A549 (cell line): ENCODE data around the gene RTN4RL1. TPM values are rescaled to one million over a fixed set of nuclear protein-coding genes. Genes with fewer than 3 reads are reported as not detected.

Source experiments
- ATAC-seq, 2 experiments: fragments of 200-7000 bp in 1 of 2; fragments of >200 bp in 1 of 2; cut with Nextera tagmentation in 1 of 2; cut with Tn5 transposase in 1 of 2; 3 replicates each; pipeline versions ENCODE4 v1.8.0 to v1.9.1; 2018 to 2020; ENCODE audit warnings: mild to moderate bottlenecking in 1 of 2, moderate library complexity in 1 of 2
- CTCF ChIA-PET: fragments of 300-600 bp; sonication (Branson Sonifier 250); formaldehyde crosslinking; extraction: SDS; loops from one replicate; lab custom pipeline; 2021; ENCODE audit warnings: antibody characterized with exemption, inconsistent platforms; lab: Yijun Ruan, JAX
- POLR2A ChIA-PET: fragments of 350-600 bp; formaldehyde crosslinking; extraction: SDS; loops from one replicate; lab custom pipeline; 2021; ENCODE audit warnings: antibody characterized with exemption, inconsistent platforms; lab: Yijun Ruan, JAX
- DNase-seq, 2 experiments: peaks; one replicate each; pipeline versions ENCODE4 v3.0.0 to v3.0.0-alpha.2; 2011 to 2016; ENCODE audit warnings: low read depth in 1 of 2, low spot score in 1 of 2
- FAIRE-seq: peaks from 2 replicates; lab custom pipeline; 2011; peaks lifted over from hg19 to GRCh38; lab: Jason Lieb, UNC
- H3K27ac ChIP-seq, 2 experiments: fragments of >200 bp; sonication (Bioruptor Twin); formaldehyde crosslinking; 3 replicates each; pipeline ENCODE4 v1.5.1; 2016 to 2017
- H3K4me1 ChIP-seq: fragments of >200 bp; sonication (Bioruptor Twin); formaldehyde crosslinking; 3 replicates; pipeline ENCODE4 v1.6.1; 2016
- H3K4me2 ChIP-seq: fragments of >200 bp; sonication (Bioruptor Twin); formaldehyde crosslinking; 3 replicates; pipeline ENCODE4 v1.6.1; 2016
- H3K4me3 ChIP-seq: fragments of >200 bp; sonication (Bioruptor Twin); formaldehyde crosslinking; 3 replicates; pipeline ENCODE4 v1.5.1; 2016
- H3K9me3 ChIP-seq: fragments of >200 bp; sonication (Bioruptor Twin); formaldehyde crosslinking; 3 replicates; pipeline ENCODE4 v1.6.1; 2016
- CBX2 ChIP-seq: fragments of 200-600 bp; sonication (generic); IDR thresholded peaks from 2 replicates; pipeline ENCODE4 v1.6.1; 2016; ENCODE audit warnings: low read depth, mild to moderate bottlenecking, borderline replicate concordance
- CBX8 ChIP-seq: fragments of 200-600 bp; sonication (generic); IDR thresholded peaks from 2 replicates; pipeline ENCODE4 v1.6.1; 2016
- CHD4 ChIP-seq: fragments of 200-600 bp; sonication (generic); IDR thresholded peaks from 2 replicates; pipeline ENCODE4 v1.6.1; 2016; ENCODE audit warnings: antibody characterized with exemption, mild to moderate bottlenecking, borderline replicate concordance
- EHF ChIP-seq: fragments of 250-450 bp; sonication (Bioruptor Pico); IDR thresholded peaks from 2 replicates; pipeline ENCODE4 v1.5.0; 2020; ENCODE audit warnings: mild to moderate bottlenecking
- EHMT2 ChIP-seq: fragments of 200-600 bp; sonication (generic); IDR thresholded peaks from 2 replicates; pipeline ENCODE4 v1.6.1; 2016; ENCODE audit warnings: antibody characterized with exemption, low read depth, mild to moderate bottlenecking, moderate library complexity
- ELK1 ChIP-seq: fragments of 150-350 bp; IDR thresholded peaks from 2 replicates; pipeline ENCODE4 v1.6.1; 2014; ENCODE audit warnings: low read depth, mild to moderate bottlenecking, low read length
- GATA3 ChIP-seq: IDR thresholded peaks from 2 replicates; pipeline ENCODE4 v1.6.1; 2012; ENCODE audit warnings: borderline replicate concordance
- HDAC2 ChIP-seq: fragments of 200-600 bp; sonication (generic); IDR thresholded peaks from 2 replicates; pipeline ENCODE4 v1.6.1; 2016
- HOXB13 ChIP-seq: fragments of 250-450 bp; sonication (Bioruptor Pico); IDR thresholded peaks from 2 replicates; pipeline ENCODE4 v1.5.0; 2020; ENCODE audit warnings: low read depth, mild to moderate bottlenecking, moderate library complexity
- JUNB ChIP-seq: fragments of >200 bp; sonication (Bioruptor Twin); formaldehyde crosslinking; IDR thresholded peaks from 2 replicates; pipeline ENCODE4 v1.6.1; 2016
- MAX ChIP-seq: IDR thresholded peaks from 2 replicates; pipeline ENCODE4 v1.6.1; 2012
- MAZ ChIP-seq: fragments of 150-350 bp; IDR thresholded peaks from 2 replicates; pipeline ENCODE4 v1.6.1; 2014; ENCODE audit warnings: antibody characterized with exemption, low read depth, low read length, borderline replicate concordance
- NPAS2 ChIP-seq: fragments of 250-450 bp; sonication (Bioruptor Pico); IDR thresholded peaks from 2 replicates; pipeline ENCODE4 v1.8.0; 2022; ENCODE audit warnings: mild to moderate bottlenecking, moderate library complexity, borderline replicate concordance
- RARB ChIP-seq: fragments of 250-450 bp; sonication (Bioruptor Pico); IDR thresholded peaks from 2 replicates; pipeline ENCODE4 v1.8.0; 2021; ENCODE audit warnings: mild to moderate bottlenecking, moderate library complexity
- RNF2 ChIP-seq: fragments of 200-600 bp; sonication (generic); IDR thresholded peaks from 2 replicates; pipeline ENCODE4 v1.6.1; 2016; ENCODE audit warnings: low read depth, mild to moderate bottlenecking, antibody characterized with exemption, moderate library complexity, borderline replicate concordance
- SMC3 ChIP-seq: fragments of >200 bp; sonication (Bioruptor Twin); formaldehyde crosslinking; IDR thresholded peaks from 3 replicates; pipeline ENCODE4 v1.6.1; 2018; ENCODE audit warnings: inconsistent platforms
- TP53 ChIP-seq: fragments of 250-450 bp; sonication (Bioruptor Pico); IDR thresholded peaks from 2 replicates; pipeline ENCODE4 v1.5.0; 2021; ENCODE audit warnings: mild to moderate bottlenecking, moderate library complexity
- ZC3H11A ChIP-seq: fragments of 450-650 bp; IDR thresholded peaks from 2 replicates; pipeline ENCODE4 v1.6.1; 2014; ENCODE audit warnings: antibody characterized with exemption, mild to moderate bottlenecking
- WGBS: methylation state at CpG from one replicate; pipeline ENCODE4 v1.1.6; 2017; ENCODE audit errors: missing lambda C conversion rate; 5-methylcytosine and 5-hydroxymethylcytosine counted together
- polyA plus RNA-seq, 4 experiments: library from polyadenylated mRNA; depleted of rRNA in 3 of 4; stranded (reverse); fragments of >200 nt; fragmentation: RNase III in 1 of 4; extraction: RNeasy Plus Mini Kit Qiagen cat#74134 plus additional on column Dnase treatment in 1 of 4; gene quantifications; 2 replicates in 3 of 4; 3 replicates in 1 of 4; pipeline ENCODE4 v1.2.3, GENCODE V29; 2011 to 2017
- TF ChIP-seq, protein P1 (sequence below): fragments of >200 bp; sonication (Bioruptor Twin); formaldehyde crosslinking; IDR thresholded peaks from 2 replicates; pipeline ENCODE4 v1.6.1; 2016
- TF ChIP-seq, protein P2 (sequence below): fragments of 250-450 bp; sonication (Bioruptor Pico); IDR thresholded peaks from 2 replicates; pipeline ENCODE4 v1.5.0; 2020; ENCODE audit warnings: low read depth, mild to moderate bottlenecking, moderate library complexity

The RTN4RL1 gene
- polyA plus RNA-seq, 2 of the 4 experiments (the other 2 are of a cell fraction) = 0.39 to 1.5 TPM

DNA sequence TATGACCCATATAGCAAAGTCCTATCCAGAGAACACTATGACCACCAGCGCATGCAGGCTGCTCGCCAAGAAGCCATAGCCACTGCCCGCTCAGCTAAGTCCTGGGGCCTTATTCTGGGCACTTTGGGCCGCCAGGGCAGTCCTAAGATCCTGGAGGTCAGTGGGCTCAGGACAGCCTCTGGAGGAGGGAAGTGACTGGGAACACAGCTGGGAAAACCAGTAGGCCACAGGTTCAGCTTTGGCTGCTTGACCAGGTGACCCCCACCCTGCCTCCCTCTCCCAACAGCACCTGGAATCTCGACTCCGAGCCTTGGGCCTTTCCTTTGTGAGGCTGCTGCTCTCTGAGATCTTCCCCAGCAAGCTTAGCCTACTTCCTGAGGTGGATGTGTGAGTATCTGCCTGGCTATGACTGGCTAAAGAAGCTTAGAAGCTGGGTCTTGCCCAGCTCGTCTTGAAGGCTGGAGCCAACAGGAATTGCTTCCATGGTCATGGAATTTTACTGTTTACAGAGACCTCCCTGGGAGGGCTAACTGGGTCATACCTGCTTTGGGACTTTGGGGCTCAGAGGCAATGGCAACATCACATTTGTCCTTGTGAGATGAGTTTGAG, 15.2 kb upstream of the RTN4RL1 start:
- TF ChIP-seq CBX2 (no peak), GATA3 (no peak), HOXB13 (CRISPR knock-in tag) (no peak), JUNB (no peak), RARB (no peak), CHD4 (no peak), NPAS2 (CRISPR knock-in tag) (no peak), ZC3H11A (no peak), RNF2 (no peak), EHF (CRISPR knock-in tag) (no peak), MAZ (no peak)
- TF ChIP-seq, protein P1, sequence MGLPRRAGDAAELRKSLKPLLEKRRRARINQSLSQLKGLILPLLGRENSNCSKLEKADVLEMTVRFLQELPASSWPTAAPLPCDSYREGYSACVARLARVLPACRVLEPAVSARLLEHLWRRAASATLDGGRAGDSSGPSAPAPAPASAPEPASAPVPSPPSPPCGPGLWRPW = no peak
- TF ChIP-seq, protein P2, sequence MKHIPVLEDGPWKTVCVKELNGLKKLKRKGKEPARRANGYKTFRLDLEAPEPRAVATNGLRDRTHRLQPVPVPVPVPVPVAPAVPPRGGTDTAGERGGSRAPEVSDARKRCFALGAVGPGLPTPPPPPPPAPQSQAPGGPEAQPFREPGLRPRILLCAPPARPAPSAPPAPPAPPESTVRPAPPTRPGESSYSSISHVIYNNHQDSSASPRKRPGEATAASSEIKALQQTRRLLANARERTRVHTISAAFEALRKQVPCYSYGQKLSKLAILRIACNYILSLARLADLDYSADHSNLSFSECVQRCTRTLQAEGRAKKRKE = no peak
- ATAC-seq (no peak), DNase-seq (no peak), FAIRE-seq (no peak)
- Histone ChIP-seq H3K4me1 (peaks cover 24% of the 10 kb centered on the region), H3K4me2 (no peak overlapping the region), H3K4me3 (no peak overlapping the region), H3K9me3 (no peaks in the 10 kb centered on the region), H3K27ac (no peak overlapping the region)
- CTCF ChIA-PET = interaction anchor here (0.8 to 16.1 kb wide), 14 partner anchors 8 to 460 kb away, joined by 3 to 224 read pairs (median 6); partner anchors contain the start of genes DPH1, HIC1 and RTN4RL1
- WGBS = 82% methylated on average over 5 of the region's 7 CpGs
- POLR2A ChIA-PET = interaction anchor here (0.6 to 1.1 kb wide), 2 partner anchors 9 to 134 kb away, joined by 3 read pairs; no protein-coding TSS in a partner anchor

GRCh38 chr17:2037155-2037554, 12.0 kb upstream of the RTN4RL1 start:
- CTCF ChIA-PET = interaction anchor here (0.9 to 16.1 kb wide), 9 partner anchors 11 to 225 kb away, joined by 3 to 224 read pairs (median 4); partner anchors contain the start of genes DPH1, HIC1 and RTN4RL1
- no peak overlapping the region for H3K4me2 ChIP-seq
- WGBS = 93% methylated on average over 10 of the region's 10 CpGs
- ATAC-seq = no peak
- no peak for TF ChIP-seq EHMT2
- TF ChIP-seq TP53 (CRISPR knock-in tag) = no peak
- no peak for TF ChIP-seq RARB
- no peak for TF ChIP-seq SMC3
- TF ChIP-seq ELK1 = no peak
- no peak for TF ChIP-seq MAX
- no peak for TF ChIP-seq MAZ
- TF ChIP-seq HDAC2 = no peak
- TF ChIP-seq CBX8 = no peak
- no peak for TF ChIP-seq CHD4
- POLR2A ChIA-PET = no interaction called here
- no peak overlapping the region for H3K4me3 ChIP-seq
- FAIRE-seq = no peak
- H3K9me3 ChIP-seq = no peaks in the 10 kb centered on the region
- no peak overlapping the region for H3K27ac ChIP-seq
- DNase-seq = no peak
- peaks cover 16% of the 10 kb centered on the region for H3K4me1 ChIP-seq
